GM12892 (cell line): Measurements from ENCODE around the gene TMEM54. TPM values are rescaled to one million over a fixed set of nuclear protein-coding genes. Genes with fewer than 3 reads are reported as not detected.

ENCODE experiments used
- DNase-seq: peaks from one replicate; pipeline ENCODE4 v3.0.0; 2011; ENCODE audit not compliant: insufficient read length
- FAIRE-seq: peaks from 2 replicates; lab custom pipeline; 2011; peaks lifted over from hg19 to GRCh38; lab: Jason Lieb, UNC
- POLR2A ChIP-seq: IDR thresholded peaks from 2 replicates; pipeline ENCODE4 v1.6.1; 2011; ENCODE audit warnings: low read depth, low read length, control low read depth
- POLR2AphosphoS5 ChIP-seq: IDR thresholded peaks from 2 replicates; pipeline ENCODE4 v1.6.1; 2011; ENCODE audit warnings: low read depth, low read length, control low read depth
- TAF1 ChIP-seq: IDR thresholded peaks from 2 replicates; pipeline ENCODE4 v1.6.1; 2011; ENCODE audit warnings: low read depth, mild to moderate bottlenecking, control low read depth, low read length, borderline replicate concordance
- polyA plus RNA-seq: library from polyadenylated mRNA; unstranded; fragments of >200 nt; gene quantifications from one replicate; pipeline ENCODE4 v1.2.1, GENCODE V29; 2012; ENCODE audit warnings: missing spikeins, inconsistent platforms; ENCODE audit not compliant: missing spikeins

TMEM54 gene
- 0.66 TPM for polyA plus RNA-seq

DNA sequence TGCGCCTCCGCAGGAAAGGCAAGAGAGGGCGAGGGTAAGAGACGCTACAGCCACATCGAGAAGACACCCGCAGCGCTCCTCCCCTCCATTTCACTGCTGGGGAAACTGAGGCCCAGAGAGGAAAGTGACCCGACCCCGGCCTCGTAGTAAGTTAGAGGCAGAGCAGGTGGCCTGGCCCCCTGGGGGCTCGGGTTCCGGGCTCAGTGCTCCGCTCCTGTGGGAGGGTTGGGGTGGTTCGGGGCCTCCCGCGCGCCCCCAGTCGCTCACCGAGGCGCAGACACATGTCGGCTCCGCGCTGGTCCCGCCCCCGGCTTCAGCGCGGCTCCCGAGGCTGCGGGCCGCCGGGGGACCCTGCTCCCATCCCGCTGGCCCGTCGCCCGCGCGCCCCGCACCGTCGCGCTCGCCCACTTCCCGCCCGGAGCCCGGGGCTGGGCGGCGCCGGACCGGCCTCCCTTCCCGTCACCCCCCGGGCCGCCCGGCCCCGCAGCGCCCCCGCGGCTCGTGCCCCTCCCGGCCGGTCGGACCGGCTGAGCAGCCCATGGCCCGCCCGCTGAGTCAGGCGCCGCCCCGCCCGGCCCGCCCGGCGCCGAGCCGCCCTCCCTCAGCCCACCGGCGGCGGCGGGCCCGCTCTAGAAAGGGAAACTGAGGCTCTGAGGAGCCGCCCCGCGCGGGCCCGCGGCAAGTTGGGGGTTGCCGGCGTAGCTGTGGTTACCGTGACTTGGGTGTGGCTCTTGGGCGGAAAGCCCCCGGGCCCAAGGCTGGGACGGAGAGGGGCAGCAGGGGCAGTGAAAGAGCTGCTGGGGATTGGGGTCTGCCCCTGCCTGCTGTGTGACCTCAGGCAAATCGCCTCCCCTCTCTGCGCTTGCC, at the start of gene TMEM54:
Gene TMEM54, minus strand, starts transcription at position 434 of the 867 bp plus-strand sequence. Its CDS starts 151 bp downstream, at position 283.
- TF ChIP-seq POLR2A (no peak), TAF1 (no peak), POLR2AphosphoS5 (no peak)
- FAIRE-seq (no peak), DNase-seq (no peak)

- FAIRE-seq (no peak), DNase-seq (no peak)
- TF ChIP-seq POLR2AphosphoS5, result no peak
- TF ChIP-seq POLR2A, result no peak
- no peak for TF ChIP-seq TAF1
Measured at GRCh38 chr1:32949519-32949918, 48.3 kb upstream of the TMEM54 start.

DNA sequence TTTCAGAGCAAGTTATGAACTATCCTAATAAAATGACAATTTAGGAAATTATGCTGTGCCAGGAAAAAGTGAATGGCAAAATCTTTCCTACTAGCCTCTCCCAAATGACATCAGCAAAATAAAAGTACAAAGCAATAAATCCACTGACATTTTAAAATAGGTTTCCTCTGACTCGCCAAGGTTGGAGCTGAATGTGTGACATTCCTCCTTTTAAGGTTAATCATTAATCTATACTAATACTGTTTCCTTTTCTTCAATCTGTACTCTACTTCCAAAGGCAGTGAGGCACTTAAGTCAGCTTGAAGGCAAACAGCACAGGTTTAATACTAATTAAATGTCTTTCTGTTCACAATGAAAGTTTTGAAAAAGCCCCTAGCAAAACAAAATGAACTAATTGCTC, 47.7 kb upstream of the TMEM54 start:
- DNase-seq (no peak), FAIRE-seq (no peak)

GRCh38 chr1:32948390-32948722, 47.2 kb upstream of the TMEM54 start:
- TF ChIP-seq TAF1 (no peak), POLR2A (no peak), POLR2AphosphoS5 (no peak)
- DNase-seq (no peak), FAIRE-seq (no peak)

More for the DNA sequence above, 47.7 kb upstream of the TMEM54 start:
- TF ChIP-seq TAF1 (no peak), POLR2A (no peak), POLR2AphosphoS5 (no peak)

GRCh38 chr1:32947669-32948389, 46.6 kb upstream of the TMEM54 start:
- DNase-seq (no peak), FAIRE-seq (no peak)
- TF ChIP-seq POLR2AphosphoS5, result no peak
- TF ChIP-seq POLR2A, result no peak
- TF ChIP-seq TAF1, result no peak

- no peak for FAIRE-seq
- TF ChIP-seq POLR2A, result no peak
- no peak for TF ChIP-seq TAF1
- TF ChIP-seq POLR2AphosphoS5, result no peak
- DNase-seq, result no peak
Measured at GRCh38 chr1:32946413-32946812, 45.2 kb upstream of the TMEM54 start.

GRCh38 chr1:32944180-32944579, 43.0 kb upstream of the TMEM54 start:
- FAIRE-seq (no peak), DNase-seq (no peak)
- TF ChIP-seq POLR2A (no peak), POLR2AphosphoS5 (no peak), TAF1 (no peak)

DNA sequence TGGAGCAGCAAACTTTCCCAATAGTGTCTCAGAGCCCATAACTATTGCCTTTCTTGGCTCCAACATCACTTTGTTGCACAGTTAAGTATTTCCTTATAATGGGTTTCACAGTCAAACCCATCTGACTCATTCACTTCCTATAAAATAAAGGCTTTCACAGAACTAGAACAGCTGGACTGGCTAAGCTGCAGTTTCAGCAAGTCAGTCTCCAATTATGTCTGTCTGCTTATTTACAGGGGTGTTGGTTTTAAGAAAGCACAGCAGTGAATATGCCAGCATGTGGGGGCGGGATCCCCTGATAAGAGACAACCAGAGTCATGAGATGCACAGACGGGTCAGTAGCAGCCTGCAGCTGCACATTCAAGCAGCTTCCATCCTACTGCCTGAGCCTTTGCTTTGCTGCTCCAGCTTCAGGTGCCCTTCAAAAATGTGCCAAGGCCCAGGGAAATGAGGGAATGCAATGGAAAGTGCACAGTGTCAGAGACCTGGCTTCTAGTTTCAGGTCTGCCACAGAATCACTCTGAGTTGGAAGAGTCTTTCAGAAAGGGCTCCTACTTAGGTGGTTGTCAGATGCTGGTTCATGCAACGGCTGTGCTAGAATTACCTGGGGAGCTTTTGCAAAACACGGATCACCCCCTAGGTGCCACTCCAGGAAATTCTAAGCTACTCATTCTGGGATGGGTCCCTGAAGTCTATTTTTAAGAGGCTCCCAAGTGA, 38.6 kb upstream of the TMEM54 start:
- DNase-seq, result no peak
- TF ChIP-seq POLR2A (no peak), TAF1 (no peak), POLR2AphosphoS5 (no peak)
- FAIRE-seq, result no peak

DNA sequence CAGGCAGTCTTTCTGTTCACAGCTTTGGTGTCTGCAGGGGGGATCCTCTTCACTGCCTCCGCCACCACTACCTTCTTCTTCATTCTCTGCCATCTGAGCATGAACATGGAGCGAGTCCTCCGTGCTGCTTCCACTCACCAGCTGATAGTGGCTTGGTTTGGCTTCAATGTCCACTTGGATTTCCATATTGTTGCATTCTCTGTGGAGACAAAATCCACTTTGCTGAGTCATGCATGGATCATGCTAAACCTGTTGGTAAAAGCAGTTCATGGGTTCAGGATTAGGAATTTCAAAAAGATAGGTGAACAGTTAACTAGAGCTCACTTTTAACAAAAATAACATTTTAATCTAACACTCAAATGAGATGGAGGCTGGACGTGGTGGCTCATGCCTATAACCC, 35.9 kb upstream of the TMEM54 start:
- FAIRE-seq (no peak), DNase-seq (no peak)
- TF ChIP-seq POLR2A, result no peak
- no peak for TF ChIP-seq TAF1
- no peak for TF ChIP-seq POLR2AphosphoS5

DNA sequence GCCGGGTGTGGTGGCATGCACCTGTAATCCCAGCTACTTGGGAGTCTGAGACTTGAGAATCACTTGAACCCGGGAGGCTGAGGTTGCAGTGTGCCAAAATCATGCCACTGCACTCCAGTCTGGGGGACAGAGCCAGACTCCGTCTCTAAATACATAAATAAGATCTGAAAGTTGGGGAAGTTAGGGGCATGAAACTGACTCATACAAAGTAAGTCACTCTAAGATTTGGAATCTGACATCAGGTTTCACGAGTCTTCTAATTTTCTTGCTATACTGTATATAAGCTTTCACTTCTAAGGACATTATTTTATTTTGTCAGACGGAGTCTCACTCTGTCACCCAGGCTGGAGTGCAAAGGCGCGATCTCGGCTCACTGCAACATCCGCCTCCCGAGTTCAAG, 33.3 kb upstream of the TMEM54 start:
- FAIRE-seq, result no peak
- no peak for DNase-seq
- TF ChIP-seq POLR2AphosphoS5 (no peak), TAF1 (no peak), POLR2A (no peak)

GRCh38 chr1:32933742-32934322, 32.6 kb upstream of the TMEM54 start:
- TF ChIP-seq POLR2A (no peak), TAF1 (no peak), POLR2AphosphoS5 (no peak)
- FAIRE-seq (no peak), DNase-seq (no peak)

DNA sequence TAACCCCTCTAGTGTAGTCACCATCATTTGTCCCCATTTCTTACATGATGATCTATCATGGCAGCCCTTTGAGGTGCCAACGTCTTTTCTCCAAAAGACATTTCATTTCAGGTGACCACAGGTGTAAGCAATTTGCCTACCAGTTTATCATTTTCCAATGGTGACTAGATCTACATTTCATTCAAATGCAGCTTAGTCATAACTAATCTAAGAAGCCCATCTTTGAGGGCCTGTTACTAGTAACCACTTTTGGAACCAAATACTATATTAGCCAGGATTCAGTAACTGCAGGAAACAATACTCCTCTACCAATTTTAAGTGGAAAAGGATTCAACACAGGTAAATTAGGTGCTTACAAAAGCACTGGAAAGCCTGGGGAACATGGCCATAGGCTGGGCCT, 30.6 kb upstream of the TMEM54 start:
- no peak for TF ChIP-seq POLR2AphosphoS5
- TF ChIP-seq POLR2A, result no peak
- no peak for TF ChIP-seq TAF1
- FAIRE-seq (no peak), DNase-seq (no peak)
